ENCODE measurements around the gene NFATC4.

DNA sequence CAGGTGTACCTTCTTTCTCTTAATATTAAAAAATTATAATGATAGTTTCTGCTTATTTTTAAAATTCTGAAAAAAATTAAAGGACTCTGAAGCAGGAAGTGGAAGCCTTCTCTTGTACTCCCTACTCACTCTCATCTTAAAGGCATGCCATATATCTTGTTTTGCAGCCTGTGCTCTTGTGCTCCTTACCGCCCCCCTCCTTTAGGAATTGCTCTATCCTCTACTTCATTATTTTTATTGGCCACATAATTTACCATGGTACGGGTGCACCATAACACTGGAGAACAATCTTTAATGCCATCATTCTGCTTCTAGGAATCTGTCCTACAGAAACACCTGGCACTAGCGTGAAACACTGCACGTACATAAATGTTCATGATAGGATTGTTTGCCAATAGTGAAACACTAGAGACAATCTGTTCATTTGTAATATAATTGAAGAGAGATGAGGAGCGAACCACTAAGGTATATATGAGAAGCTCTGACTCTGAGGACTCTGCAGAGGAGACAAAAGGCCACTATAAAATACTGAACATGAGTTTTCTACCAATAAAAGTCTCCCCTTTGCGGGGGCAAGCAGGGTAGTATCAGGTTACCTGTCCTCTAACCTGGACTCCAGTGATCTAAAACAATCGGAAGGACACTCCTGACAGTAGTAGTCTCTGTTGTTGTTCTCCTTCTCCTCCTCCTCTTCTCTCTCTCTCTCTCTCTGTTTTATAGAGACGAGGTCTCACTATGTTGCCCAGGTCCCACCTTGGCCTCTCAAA lies 24.5 kb downstream of the NFATC4 start:
- TF ChIP-seq, protein P1, sequence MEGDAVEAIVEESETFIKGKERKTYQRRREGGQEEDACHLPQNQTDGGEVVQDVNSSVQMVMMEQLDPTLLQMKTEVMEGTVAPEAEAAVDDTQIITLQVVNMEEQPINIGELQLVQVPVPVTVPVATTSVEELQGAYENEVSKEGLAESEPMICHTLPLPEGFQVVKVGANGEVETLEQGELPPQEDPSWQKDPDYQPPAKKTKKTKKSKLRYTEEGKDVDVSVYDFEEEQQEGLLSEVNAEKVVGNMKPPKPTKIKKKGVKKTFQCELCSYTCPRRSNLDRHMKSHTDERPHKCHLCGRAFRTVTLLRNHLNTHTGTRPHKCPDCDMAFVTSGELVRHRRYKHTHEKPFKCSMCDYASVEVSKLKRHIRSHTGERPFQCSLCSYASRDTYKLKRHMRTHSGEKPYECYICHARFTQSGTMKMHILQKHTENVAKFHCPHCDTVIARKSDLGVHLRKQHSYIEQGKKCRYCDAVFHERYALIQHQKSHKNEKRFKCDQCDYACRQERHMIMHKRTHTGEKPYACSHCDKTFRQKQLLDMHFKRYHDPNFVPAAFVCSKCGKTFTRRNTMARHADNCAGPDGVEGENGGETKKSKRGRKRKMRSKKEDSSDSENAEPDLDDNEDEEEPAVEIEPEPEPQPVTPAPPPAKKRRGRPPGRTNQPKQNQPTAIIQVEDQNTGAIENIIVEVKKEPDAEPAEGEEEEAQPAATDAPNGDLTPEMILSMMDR (IDR thresholded peaks at IDR 0.05), result no peak
- TF ChIP-seq ESRRA (CRISPR knock-in tag; IDR thresholded peaks at IDR 0.05; ENCODE audit: borderline replicate concordance) (no peak), FOXP4 (CRISPR knock-in tag; IDR thresholded peaks at IDR 0.05) (no peak), RELA (CRISPR knock-in tag; IDR thresholded peaks at IDR 0.05; ENCODE audit: borderline replicate concordance) (no peak), USF2 (CRISPR knock-in tag; IDR thresholded peaks at IDR 0.05) (no peak), E2F5 (CRISPR knock-in tag; IDR thresholded peaks at IDR 0.05) (no peak), NFYB (CRISPR knock-in tag; conservative IDR thresholded peaks at IDR 0.05; ENCODE audit: low read depth) (no peak), TCF7 (CRISPR knock-in tag; IDR thresholded peaks at IDR 0.05; ENCODE audit: low read depth) (no peak)
